ENCODE results near the gene THAP8. TPM values are rescaled to one million over a fixed set of nuclear protein-coding genes. Genes with fewer than 3 reads are reported as not detected.

The THAP8 gene, protein sequence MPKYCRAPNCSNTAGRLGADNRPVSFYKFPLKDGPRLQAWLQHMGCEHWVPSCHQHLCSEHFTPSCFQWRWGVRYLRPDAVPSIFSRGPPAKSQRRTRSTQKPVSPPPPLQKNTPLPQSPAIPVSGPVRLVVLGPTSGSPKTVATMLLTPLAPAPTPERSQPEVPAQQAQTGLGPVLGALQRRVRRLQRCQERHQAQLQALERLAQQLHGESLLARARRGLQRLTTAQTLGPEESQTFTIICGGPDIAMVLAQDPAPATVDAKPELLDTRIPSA
- total RNA-seq (ENCODE audit: low replicate concordance) = 6.7 and 9.5 TPM in 2 replicates

DNA sequence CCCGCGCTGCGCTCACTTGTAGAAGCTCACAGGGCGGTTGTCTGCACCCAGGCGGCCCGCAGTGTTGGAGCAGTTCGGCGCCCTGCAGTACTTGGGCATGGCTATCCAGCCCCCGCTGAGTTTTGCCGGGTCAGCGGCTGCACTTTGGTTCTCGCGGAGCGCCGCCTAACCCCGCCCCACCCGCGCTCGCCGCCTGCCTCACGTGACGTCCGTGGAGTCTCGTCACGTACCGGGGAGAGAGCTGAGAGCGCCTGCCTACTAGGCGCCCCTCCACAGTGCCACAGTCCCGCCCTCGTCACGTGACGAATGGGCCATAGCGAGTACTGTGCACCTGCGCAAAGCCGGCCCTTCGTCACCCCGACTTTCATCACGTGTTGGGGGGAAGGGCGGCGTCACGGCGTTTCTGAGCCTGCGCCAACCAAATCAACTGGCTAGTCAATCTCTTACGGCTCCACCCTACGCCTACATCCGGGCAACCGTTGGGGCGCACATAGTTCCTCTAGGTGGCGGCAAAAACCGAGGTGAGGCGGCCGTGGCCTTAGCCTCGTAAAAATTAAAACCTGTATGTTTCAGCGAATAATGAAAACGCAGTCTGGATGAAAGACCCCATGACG lies at the start of gene THAP8:
TSS of gene THAP8 (minus strand) at position 167 of the 614 bp plus-strand sequence. CDS start at position 99, 68 bp downstream.
- H3K4me3 ChIP-seq = peak within 1 kb of the TSS; percentile 64
- Mint-ChIP-seq H3K36me3 (peaks cover 6% of the 10 kb centered on the region), H3K4me1 (peaks cover 24% of the 10 kb centered on the region), H3K27ac (peak within 1 kb of the TSS; percentile 88), H3K9me3 (no peaks in the 10 kb centered on the region), H3K27me3 (ENCODE audit: insufficient read depth, low read depth) (no peaks in the 10 kb centered on the region), H3K4me3 (peak within 1 kb of the TSS; percentile 98)
- peak within 1 kb of the TSS; percentile 96 for H3K4me2 ChIP-seq
- no peaks in the 10 kb centered on the region for H3K36me3 ChIP-seq
- H3K4me1 ChIP-seq = peaks cover 12% of the 10 kb centered on the region
- H3K79me2 ChIP-seq (ENCODE audit: low read depth) = peaks cover 44% of the 10 kb centered on the region
- H3K27ac ChIP-seq = peak within 1 kb of the TSS; percentile 78
- H3K9ac ChIP-seq = peak within 1 kb of the TSS; percentile 50
- no peaks in the 10 kb centered on the region for H3K9me3 ChIP-seq (ENCODE audit: low read depth)
- peak within 1 kb of the TSS; percentile 85 for H2AFZ ChIP-seq (replicated peaks)
- H3F3A ChIP-seq (ENCODE audit: low read depth) = peaks cover 14% of the 10 kb centered on the region
- peak; percentile 99 for DNase-seq (ENCODE audit: low spot score)
- H4K20me1 ChIP-seq (ENCODE audit: low read depth) = peaks cover 30% of the 10 kb centered on the region
- H3K27me3 ChIP-seq = no peaks in the 10 kb centered on the region
- TF ChIP-seq EZH2phosphoT487 (IDR thresholded peaks at IDR 0.05) = no peak
- TF ChIP-seq EZH2 (IDR thresholded peaks at IDR 0.05) = no peak
- TF ChIP-seq CTCF (IDR thresholded peaks at IDR 0.05) = peak; percentile 46

DNA sequence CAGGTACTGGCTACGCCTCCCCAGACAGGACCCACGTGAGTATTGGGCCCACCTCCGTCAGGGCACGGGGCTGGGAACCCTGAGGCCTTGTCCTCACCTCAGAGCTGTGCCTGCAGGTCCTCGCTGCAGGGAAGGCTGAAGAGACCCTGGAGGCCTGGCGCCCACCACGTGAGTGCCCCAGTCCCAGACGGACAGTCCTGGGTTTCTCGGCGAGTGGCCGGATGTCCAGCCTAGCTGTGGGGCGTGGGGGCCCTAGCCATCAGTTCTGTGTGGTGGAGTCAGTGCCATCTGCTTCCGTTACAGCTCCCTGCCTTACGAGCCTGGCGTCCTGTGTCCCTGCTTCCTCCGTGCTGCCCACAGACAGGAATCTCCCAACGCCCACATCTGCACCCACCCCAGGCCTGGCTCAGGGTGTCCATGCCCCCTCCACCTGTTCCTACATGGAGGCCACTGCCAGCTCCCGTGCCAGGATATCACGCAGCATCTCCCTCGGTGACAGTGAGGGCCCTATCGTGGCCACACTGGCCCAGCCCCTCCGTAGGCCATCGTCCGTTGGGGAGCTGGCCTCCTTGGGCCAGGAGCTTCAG lies 49.0 kb upstream of the THAP8 start:
- peaks cover 8% of the 10 kb centered on the region for H3F3A ChIP-seq (ENCODE audit: low read depth)
- no peak overlapping the region for H3K4me2 ChIP-seq
- no peaks in the 10 kb centered on the region for H3K9me3 Mint-ChIP-seq
- TF ChIP-seq EZH2 (IDR thresholded peaks at IDR 0.05) = no peak
- TF ChIP-seq EZH2phosphoT487 (IDR thresholded peaks at IDR 0.05) = no peak
- no peak for TF ChIP-seq CTCF (IDR thresholded peaks at IDR 0.05)
- H3K4me1 ChIP-seq = no peaks in the 10 kb centered on the region
- peaks cover 7% of the 10 kb centered on the region for H3K36me3 Mint-ChIP-seq
- DNase-seq (ENCODE audit: low spot score) = no peak
- H4K20me1 ChIP-seq (ENCODE audit: low read depth) = no peaks in the 10 kb centered on the region
- H3K27me3 Mint-ChIP-seq (ENCODE audit: insufficient read depth, low read depth) = peaks cover 4% of the 10 kb centered on the region
- no peaks in the 10 kb centered on the region for H3K9me3 ChIP-seq (ENCODE audit: low read depth)
- H3K27ac Mint-ChIP-seq = no peak overlapping the region
- H3K27me3 ChIP-seq = no peaks in the 10 kb centered on the region
- H3K36me3 ChIP-seq = no peaks in the 10 kb centered on the region
- H3K4me3 Mint-ChIP-seq = no peak overlapping the region
- H3K4me1 Mint-ChIP-seq = peaks cover 5% of the 10 kb centered on the region
- H3K27ac ChIP-seq = no peak overlapping the region
- H3K4me3 ChIP-seq = no peak overlapping the region
- H3K79me2 ChIP-seq (ENCODE audit: low read depth) = no peaks in the 10 kb centered on the region
- no peak overlapping the region for H2AFZ ChIP-seq (replicated peaks)
- H3K9ac ChIP-seq = no peak overlapping the region

GRCh38 chr19:36101550-36102327 lies 47.7 kb upstream of the THAP8 start:
- Histone ChIP-seq H3K79me2 (ENCODE audit: low read depth) (no peaks in the 10 kb centered on the region), H3K9me3 (ENCODE audit: low read depth) (no peaks in the 10 kb centered on the region), H3K36me3 (no peaks in the 10 kb centered on the region), H4K20me1 (ENCODE audit: low read depth) (no peaks in the 10 kb centered on the region), H3K4me2 (no peak overlapping the region), H3K4me3 (no peak overlapping the region), H2AFZ (replicated peaks) (no peak overlapping the region), H3K9ac (no peak overlapping the region), H3K27ac (no peak overlapping the region), H3F3A (ENCODE audit: low read depth) (no peaks in the 10 kb centered on the region), H3K27me3 (no peaks in the 10 kb centered on the region), H3K4me1 (no peaks in the 10 kb centered on the region)
- H3K27ac Mint-ChIP-seq = no peak overlapping the region
- TF ChIP-seq CTCF (IDR thresholded peaks at IDR 0.05) (no peak), EZH2phosphoT487 (IDR thresholded peaks at IDR 0.05) (no peak), EZH2 (IDR thresholded peaks at IDR 0.05) (no peak)
- H3K4me1 Mint-ChIP-seq = no peaks in the 10 kb centered on the region
- peaks cover 9% of the 10 kb centered on the region for H3K36me3 Mint-ChIP-seq
- DNase-seq (ENCODE audit: low spot score) = no peak
- H3K4me3 Mint-ChIP-seq = no peak overlapping the region
- peaks cover 4% of the 10 kb centered on the region for H3K27me3 Mint-ChIP-seq (ENCODE audit: insufficient read depth, low read depth)
- H3K9me3 Mint-ChIP-seq = no peaks in the 10 kb centered on the region

All from neural progenitor cell (in vitro differentiated cells).